CD4-positive, CD25-positive, alpha-beta regulatory T cell (primary cell): ENCODE data around the gene PWWP2B. TPM values are rescaled to one million over a fixed set of nuclear protein-coding genes. Genes with fewer than 3 reads are reported as not detected.

ENCODE experiments used
- ATAC-seq, 2 donors: fragments of 150-1000 bp; cut with Tn5 transposase; one replicate each; pipeline ENCODE4 v1.10.0; 2021; ENCODE audit warnings: low read depth in 2 of 2, moderate number of reproducible peaks in 2 of 2, moderate library complexity in 1 of 2
- DNase-seq, 3 donors: peaks; one replicate each; pipeline versions ENCODE4 v3.0.0 to v3.0.0-alpha.2; 2012 to 2022; ENCODE audit warnings: mixed read lengths in 1 of 3
- H3K27ac ChIP-seq: one replicate; pipeline ENCODE4 v1.7.0; 2013; ENCODE audit warnings: mild to moderate bottlenecking, low read length; ENCODE audit not compliant: insufficient read depth, poor library complexity, severe bottlenecking
- H3K27me3 ChIP-seq: one replicate; pipeline ENCODE4 v1.7.0; 2013; ENCODE audit warnings: low read length; ENCODE audit not compliant: control insufficient read depth, insufficient read depth
- H3K36me3 ChIP-seq: one replicate; pipeline ENCODE4 v1.7.0; 2013; ENCODE audit warnings: mild to moderate bottlenecking, low read length, moderate library complexity; ENCODE audit not compliant: control insufficient read depth, insufficient read depth
- H3K4me1 ChIP-seq: 2 replicates; pipeline ENCODE4 v1.7.0; 2013; ENCODE audit warnings: mild to moderate bottlenecking, low read length; ENCODE audit not compliant: insufficient read depth, control insufficient read depth, poor library complexity, severe bottlenecking
- H3K4me3 ChIP-seq: one replicate; pipeline ENCODE4 v1.7.0; 2013; ENCODE audit warnings: low read depth, mild to moderate bottlenecking, low read length, moderate library complexity
- H3K9me3 ChIP-seq, 2 experiments: 1 replicate in 1 of 2; 2 replicates in 1 of 2; pipeline ENCODE4 v1.7.0; 2013; ENCODE audit warnings: low read length in 2 of 2, mild to moderate bottlenecking in 1 of 2, moderate library complexity in 1 of 2; ENCODE audit not compliant: control insufficient read depth in 2 of 2
- H3K27ac Mint-ChIP-seq, 3 donors: one replicate each; pipeline ENCODE4 v1.8.0; 2020 to 2022; ENCODE audit warnings: mild to moderate bottlenecking in 3 of 3, mixed read lengths in 3 of 3, moderate library complexity in 2 of 3
- H3K27me3 Mint-ChIP-seq: one replicate; pipeline ENCODE4 v1.8.0; 2022; ENCODE audit warnings: mild to moderate bottlenecking, mixed read lengths
- H3K36me3 Mint-ChIP-seq: one replicate; pipeline ENCODE4 v1.8.0; 2020; ENCODE audit warnings: mixed read lengths
- H3K4me1 Mint-ChIP-seq, 4 donors: one replicate each; pipeline ENCODE4 v1.8.0; 2020 to 2022; ENCODE audit warnings: mixed read lengths in 4 of 4, mild to moderate bottlenecking in 1 of 4
- H3K4me3 Mint-ChIP-seq, 4 donors: one replicate each; pipeline ENCODE4 v1.8.0; 2020 to 2022; ENCODE audit warnings: mild to moderate bottlenecking in 4 of 4, mixed read lengths in 4 of 4, moderate library complexity in 3 of 4
- H3K9me3 Mint-ChIP-seq, 7 donors: one replicate each; pipeline ENCODE4 v1.8.0; 2020 to 2022; ENCODE audit warnings: mixed read lengths in 7 of 7, mild to moderate bottlenecking in 3 of 7, moderate library complexity in 2 of 7
- polyA plus RNA-seq, 4 donors: library from polyadenylated mRNA; unstranded; fragments of 300-500 nt; fragmentation: Illumina TruSeq; gene quantifications; one replicate each; pipeline ENCODE4 v1.2.3, GENCODE V29; 2021
- total RNA-seq: library from RNA; stranded (reverse); gene quantifications from one replicate; pipeline ENCODE4 v1.2.3, GENCODE V29; 2022

PWWP2B gene
- total and polyA plus RNA-seq, 5 donors from 2014 or later: 0.56 to 10.9 (median 0.90) TPM

- Histone ChIP-seq H3K4me3 (no peak overlapping the region), H3K36me3 (no peaks in the 10 kb centered on the region), H3K9me3 (no peaks in the 10 kb centered on the region), H3K27me3 (no peaks in the 10 kb centered on the region), H3K27ac (no peak overlapping the region), H3K4me1 (no peaks in the 10 kb centered on the region)
- DNase-seq: no peak
- Mint-ChIP-seq H3K9me3 (peaks cover 0 to 1% (median 0%) of the 10 kb centered on the region in 7 donors), H3K36me3 (no peaks in the 10 kb centered on the region), H3K4me3 (no peak overlapping the region), H3K4me1 (peaks cover 0 to 9% (median 3%) of the 10 kb centered on the region in 4 donors), H3K27ac (no peak overlapping the region), H3K27me3 (no peaks in the 10 kb centered on the region)
- no peak for ATAC-seq
These were observed 30.2 kb downstream of the PWWP2B start for GRCh38 chr10:132427006-132427771.

- no peak overlapping the region for H3K27ac ChIP-seq
- no peaks in the 10 kb centered on the region for H3K4me1 ChIP-seq
- ATAC-seq (no peak), DNase-seq (no peak)
- Mint-ChIP-seq H3K36me3 (no peaks in the 10 kb centered on the region), H3K4me3 (no peak overlapping the region), H3K27ac (no peak overlapping the region), H3K9me3 (peaks cover 0 to 1% (median 0%) of the 10 kb centered on the region in 7 donors), H3K27me3 (no peaks in the 10 kb centered on the region), H3K4me1 (peaks cover 0 to 3% (median 1%) of the 10 kb centered on the region in 4 donors)
- no peaks in the 10 kb centered on the region for H3K36me3 ChIP-seq
- no peaks in the 10 kb centered on the region for H3K9me3 ChIP-seq
- no peaks in the 10 kb centered on the region for H3K27me3 ChIP-seq
- H3K4me3 ChIP-seq: no peak overlapping the region
These were observed 31.0 kb downstream of the PWWP2B start for GRCh38 chr10:132427939-132428367.

- peaks cover 0 to 1% (median 0%) of the 10 kb centered on the region in 7 donors for H3K9me3 Mint-ChIP-seq
- H3K4me1 Mint-ChIP-seq: peaks cover 0 to 2% (median 0%) of the 10 kb centered on the region in 4 donors
- H3K36me3 Mint-ChIP-seq: no peaks in the 10 kb centered on the region
These were observed 31.5 kb downstream of the PWWP2B start for GRCh38 chr10:132428486-132428995.

GRCh38 chr10:132429281-132430230, 32.6 kb downstream of the PWWP2B start:
- Mint-ChIP-seq H3K27ac (peak overlapping the region in 1 of 3 donors; percentile 14), H3K27me3 (no peaks in the 10 kb centered on the region), H3K9me3 (peaks cover 0 to 1% (median 0%) of the 10 kb centered on the region in 7 donors), H3K4me1 (peaks cover 0 to 5% (median 2%) of the 10 kb centered on the region in 4 donors), H3K4me3 (no peak overlapping the region), H3K36me3 (no peaks in the 10 kb centered on the region)
- H3K4me1 ChIP-seq: no peaks in the 10 kb centered on the region
- no peak overlapping the region for H3K27ac ChIP-seq
- DNase-seq: no peak
- H3K4me3 ChIP-seq: no peak overlapping the region
- no peaks in the 10 kb centered on the region for H3K9me3 ChIP-seq
- H3K36me3 ChIP-seq: no peaks in the 10 kb centered on the region
- ATAC-seq: no peak
- H3K27me3 ChIP-seq: no peaks in the 10 kb centered on the region

More at GRCh38 chr10:132428486-132428995, 31.5 kb downstream of the PWWP2B start:
- Histone ChIP-seq H3K27ac (no peak overlapping the region), H3K4me1 (no peaks in the 10 kb centered on the region), H3K27me3 (no peaks in the 10 kb centered on the region), H3K9me3 (no peaks in the 10 kb centered on the region), H3K36me3 (no peaks in the 10 kb centered on the region), H3K4me3 (no peak overlapping the region)
- Mint-ChIP-seq H3K27ac (peak overlapping the region in 1 of 3 donors; percentile 7), H3K4me3 (no peak overlapping the region), H3K27me3 (no peaks in the 10 kb centered on the region)
- ATAC-seq (no peak), DNase-seq (no peak)

GRCh38 chr10:132430231-132430743, 33.3 kb downstream of the PWWP2B start:
- Histone ChIP-seq H3K9me3 (no peaks in the 10 kb centered on the region), H3K27ac (no peak overlapping the region), H3K4me1 (no peaks in the 10 kb centered on the region), H3K27me3 (no peaks in the 10 kb centered on the region), H3K4me3 (no peak overlapping the region), H3K36me3 (no peaks in the 10 kb centered on the region)
- Mint-ChIP-seq H3K36me3 (no peaks in the 10 kb centered on the region), H3K4me3 (no peak overlapping the region), H3K27ac (peak overlapping the region in 2 of 3 donors; percentile 14 to 28), H3K27me3 (no peaks in the 10 kb centered on the region), H3K9me3 (peaks cover 0 to 1% (median 0%) of the 10 kb centered on the region in 7 donors), H3K4me1 (peaks cover 0 to 5% (median 2%) of the 10 kb centered on the region in 4 donors)
- ATAC-seq (no peak), DNase-seq (no peak)

- Histone ChIP-seq H3K4me1 (no peaks in the 10 kb centered on the region), H3K27ac (no peak overlapping the region), H3K27me3 (no peaks in the 10 kb centered on the region), H3K36me3 (no peaks in the 10 kb centered on the region), H3K9me3 (no peaks in the 10 kb centered on the region), H3K4me3 (no peak overlapping the region)
- H3K4me3 Mint-ChIP-seq: no peak overlapping the region
- DNase-seq (no peak), ATAC-seq (no peak)
- peaks cover 0 to 1% (median 0%) of the 10 kb centered on the region in 7 donors for H3K9me3 Mint-ChIP-seq
- H3K27ac Mint-ChIP-seq: peak overlapping the region in 1 of 3 donors; percentile 28
- H3K4me1 Mint-ChIP-seq: peaks cover 0 to 5% (median 2%) of the 10 kb centered on the region in 4 donors
- no peaks in the 10 kb centered on the region for H3K27me3 Mint-ChIP-seq
- H3K36me3 Mint-ChIP-seq: no peaks in the 10 kb centered on the region
These were observed 33.9 kb downstream of the PWWP2B start for GRCh38 chr10:132430861-132431271.

- DNase-seq: no peak
- Mint-ChIP-seq H3K9me3 (peaks cover 0 to 1% (median 0%) of the 10 kb centered on the region in 7 donors), H3K27me3 (no peaks in the 10 kb centered on the region), H3K36me3 (no peaks in the 10 kb centered on the region), H3K27ac (no peak overlapping the region), H3K4me1 (peaks cover 0 to 5% (median 2%) of the 10 kb centered on the region in 4 donors), H3K4me3 (no peak overlapping the region)
- H3K4me1 ChIP-seq: no peaks in the 10 kb centered on the region
- H3K36me3 ChIP-seq: no peaks in the 10 kb centered on the region
- ATAC-seq: no peak
- H3K27me3 ChIP-seq: no peaks in the 10 kb centered on the region
- H3K9me3 ChIP-seq: no peaks in the 10 kb centered on the region
- no peak overlapping the region for H3K4me3 ChIP-seq
- H3K27ac ChIP-seq: no peak overlapping the region
These were observed 34.7 kb downstream of the PWWP2B start for GRCh38 chr10:132431537-132432175.
